Activated T-cell treated with anti-CD3 and anti-CD28 coated beads for 4 hours (primary cell): ENCODE results near the gene ATP2A3.
"Not testable (repeated sequence)": the region's sequence is repeated elsewhere in the genome, so short reads cannot be mapped to it uniquely, and the experiment has no call there.

Experiments used
- DNase-seq: peaks from one replicate; pipeline ENCODE4 v3.0.0-alpha.2; 2020

Gene ATP2A3

DNA sequence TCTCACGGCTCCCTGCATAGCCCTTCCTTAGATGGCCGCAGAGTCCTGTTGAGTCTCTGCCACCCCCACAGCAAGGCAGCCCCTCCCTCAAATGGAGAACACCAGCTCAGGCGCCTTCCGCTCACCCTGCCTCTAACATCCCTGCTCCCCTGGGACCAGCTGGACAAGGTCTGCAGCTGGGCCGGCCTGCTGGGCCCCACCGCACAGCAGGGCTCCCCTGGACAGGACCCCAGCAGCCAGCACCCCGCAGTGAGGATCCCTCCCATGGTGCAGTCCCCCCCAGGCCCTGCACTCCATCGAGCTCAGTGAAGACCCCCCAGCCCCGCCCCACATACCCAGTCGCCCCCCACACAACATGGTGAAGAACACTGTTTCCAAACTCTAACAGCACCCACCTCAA lies 10.2 kb downstream of the ATP2A3 start:
- DNase-seq, result no peak

DNA sequence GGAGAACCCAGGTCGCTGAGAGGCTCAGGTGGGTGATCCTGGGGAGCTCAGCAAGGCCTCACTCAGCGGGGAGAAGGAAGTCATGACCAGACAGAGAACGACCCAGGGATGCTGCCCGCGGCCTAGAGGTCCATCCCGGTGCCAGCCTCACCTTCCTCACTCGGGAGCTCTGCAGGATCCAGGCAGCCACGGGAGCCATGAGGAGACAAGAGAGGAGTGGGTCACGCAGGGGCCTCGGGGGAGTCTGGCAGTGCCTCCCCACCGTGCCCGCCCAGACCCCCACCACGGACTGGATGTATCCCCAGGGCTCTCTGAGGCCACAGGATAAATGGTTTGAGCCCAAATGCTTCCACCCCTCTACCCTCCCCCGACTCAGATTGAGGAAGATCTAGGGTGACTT lies 10.7 kb downstream of the ATP2A3 start:
- DNase-seq, result no peak

DNA sequence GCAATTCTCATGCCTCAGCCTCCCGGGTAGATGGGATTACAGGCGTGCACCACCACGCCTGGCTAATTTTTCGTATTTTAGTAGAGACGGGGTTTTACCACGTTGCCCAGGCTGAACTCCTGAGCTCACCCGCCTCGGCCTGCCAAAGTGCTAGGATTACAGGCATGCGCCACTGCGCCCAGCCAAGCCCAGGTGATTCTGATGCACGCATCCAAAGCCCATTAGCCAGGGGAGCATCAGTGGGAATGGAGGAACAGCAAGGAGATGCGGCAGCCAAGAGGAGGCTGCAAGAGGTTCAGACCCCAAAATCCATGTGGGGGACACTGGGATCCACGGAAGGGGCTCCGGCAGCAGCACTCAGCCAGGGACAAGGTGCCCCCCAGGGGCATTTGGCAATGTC lies 12.1 kb downstream of the ATP2A3 start:
- no peak for DNase-seq

DNA sequence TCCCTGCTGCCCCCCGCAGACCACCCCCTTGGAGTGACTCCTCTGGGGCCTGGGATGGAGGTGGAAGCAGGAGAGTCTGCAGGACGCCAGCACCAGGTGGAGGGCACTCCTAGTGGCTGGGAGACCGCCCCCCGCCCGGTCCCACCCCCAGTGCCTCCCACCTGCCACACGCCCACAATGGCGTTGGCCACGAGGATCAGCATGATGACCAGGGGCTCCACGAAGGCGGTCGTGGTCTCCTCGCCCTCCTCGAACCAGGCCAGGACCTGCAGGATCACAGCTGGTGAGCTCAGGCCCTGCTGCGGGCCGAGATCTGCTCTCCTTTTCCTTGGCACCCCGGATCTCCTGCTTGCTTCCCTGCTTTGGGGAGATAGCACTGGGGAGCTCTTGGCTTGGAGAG lies 12.8 kb downstream of the ATP2A3 start:
- DNase-seq, result no peak

DNA sequence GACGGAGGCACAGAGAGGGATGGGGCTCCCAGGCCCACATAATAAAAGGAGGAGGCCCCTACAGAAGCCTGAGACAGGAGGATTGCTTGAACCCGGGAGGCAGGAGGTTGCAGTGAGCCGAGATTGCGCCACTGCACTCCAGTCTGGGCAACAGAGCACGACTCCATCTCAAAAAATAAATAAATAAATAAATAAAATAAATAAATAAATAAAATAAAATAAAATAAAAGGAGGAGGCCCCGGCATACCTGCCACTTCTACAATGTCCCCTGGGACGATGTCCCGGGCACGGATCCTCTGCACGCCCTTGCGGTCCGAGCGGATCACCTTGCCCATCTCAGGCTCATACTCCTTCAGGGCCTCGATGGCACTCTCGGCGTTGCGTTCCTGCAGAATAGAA lies 13.2 kb downstream of the ATP2A3 start:
- no peak for DNase-seq

DNA sequence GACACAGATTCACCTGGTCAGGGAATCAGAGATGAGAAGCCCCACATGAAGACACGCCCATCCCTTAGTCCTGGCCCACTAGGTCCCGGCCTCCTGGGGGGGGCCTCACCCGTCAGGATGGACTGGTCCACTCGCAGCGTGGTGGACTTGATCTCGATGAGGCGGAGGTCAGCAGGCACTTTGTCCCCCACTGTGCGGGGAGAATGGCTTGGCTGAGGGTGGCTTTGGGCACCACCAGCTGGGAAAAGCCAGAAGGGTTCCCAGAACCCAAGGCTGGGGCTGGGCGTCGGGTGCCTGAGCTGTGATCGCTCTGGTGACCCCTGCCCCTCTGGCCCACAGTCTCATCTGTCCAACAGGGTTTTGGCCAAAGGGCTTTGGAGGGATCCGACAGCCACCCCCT lies 13.7 kb downstream of the ATP2A3 start:
- no peak for DNase-seq

DNA sequence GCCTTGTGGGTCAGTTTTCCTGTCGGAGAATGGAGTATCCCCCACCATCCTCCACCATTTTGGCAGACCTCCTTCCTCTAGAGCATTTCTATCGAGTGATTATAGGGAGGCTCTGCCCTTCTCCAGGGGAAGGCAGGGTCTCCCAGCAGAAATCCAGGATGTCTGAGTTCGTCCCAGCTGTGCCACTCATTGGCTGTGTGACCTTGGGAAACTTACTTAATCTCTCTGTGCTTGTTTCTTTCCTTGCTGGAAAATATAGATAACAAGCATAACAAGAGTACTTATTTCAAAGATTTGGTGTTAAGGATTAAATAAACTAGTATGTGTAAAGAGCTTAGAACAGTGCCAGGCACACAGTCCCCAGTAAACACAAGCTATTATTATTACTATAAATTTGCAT lies 14.8 kb downstream of the ATP2A3 start:
- no peak for DNase-seq

DNA sequence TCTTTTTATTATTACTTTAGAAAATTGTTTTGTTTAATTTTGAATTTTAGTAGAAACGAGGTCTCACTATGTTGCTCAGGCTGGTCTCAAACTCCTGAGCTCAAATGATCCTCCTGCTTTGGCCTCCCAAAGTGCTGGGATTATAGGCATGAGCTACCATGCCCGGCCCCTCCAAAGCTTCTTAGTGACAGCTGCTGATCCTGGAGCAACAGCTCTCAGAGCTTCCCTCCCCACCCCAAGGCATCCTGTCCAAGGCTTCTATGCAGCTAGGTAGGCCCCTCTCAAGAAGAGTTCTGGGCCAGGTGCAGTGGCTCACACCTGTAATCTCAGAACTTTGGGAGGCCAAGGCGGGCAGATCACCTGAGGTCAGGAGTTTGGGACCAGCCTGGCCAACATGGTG lies 15.7 kb downstream of the ATP2A3 start:
- DNase-seq, result not testable (repeated sequence)

DNA sequence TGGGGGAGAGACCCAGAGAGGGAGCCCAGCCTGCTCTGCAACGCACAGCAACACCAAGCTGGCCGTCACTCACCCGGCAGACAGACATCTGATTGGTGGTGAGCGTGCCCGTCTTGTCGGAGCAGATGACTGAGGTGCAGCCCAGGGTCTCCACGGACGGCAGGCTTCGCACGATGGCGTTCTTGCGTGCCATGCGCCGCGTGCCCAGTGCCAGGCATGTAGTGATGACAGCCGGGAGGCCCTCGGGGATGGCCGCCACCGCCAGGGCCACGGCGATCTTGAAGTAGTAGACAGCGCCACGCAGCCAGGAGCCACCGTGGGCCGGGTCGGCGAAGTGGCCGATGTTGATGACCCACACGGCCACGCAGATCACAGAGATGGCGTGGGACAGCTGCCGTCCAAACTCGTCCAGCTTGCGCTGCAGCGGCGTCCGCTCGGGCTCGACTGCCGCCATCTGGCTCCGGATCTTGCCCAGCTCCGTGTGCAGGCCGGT lies 16.9 kb downstream of the ATP2A3 start:
- no peak for DNase-seq

DNA sequence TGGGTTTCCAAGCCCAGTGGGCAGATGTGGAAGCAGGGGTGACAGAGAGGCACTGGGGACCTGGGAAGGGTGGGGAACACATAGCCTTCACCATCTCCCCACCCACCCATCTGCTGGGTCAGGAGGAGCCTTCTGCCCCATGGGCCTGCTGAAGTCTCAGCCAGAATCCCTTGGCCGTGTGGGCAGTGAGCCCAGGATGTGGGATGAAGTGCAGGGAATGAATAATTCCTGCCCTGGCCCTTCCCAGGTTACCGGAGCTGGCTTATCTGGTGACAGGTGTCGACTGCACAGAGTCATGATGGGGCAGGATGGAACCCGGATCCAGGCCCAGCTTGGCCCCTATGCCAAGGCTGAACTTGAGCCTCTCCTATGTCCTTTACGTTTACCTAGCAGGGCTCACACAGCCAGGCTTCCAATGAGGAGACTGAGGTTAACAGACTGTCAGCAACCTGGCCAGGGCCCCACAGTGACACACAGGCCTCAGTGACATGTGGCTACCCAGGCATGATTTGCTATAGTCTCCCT lies 17.5 kb downstream of the ATP2A3 start:
- DNase-seq, result no peak

DNA sequence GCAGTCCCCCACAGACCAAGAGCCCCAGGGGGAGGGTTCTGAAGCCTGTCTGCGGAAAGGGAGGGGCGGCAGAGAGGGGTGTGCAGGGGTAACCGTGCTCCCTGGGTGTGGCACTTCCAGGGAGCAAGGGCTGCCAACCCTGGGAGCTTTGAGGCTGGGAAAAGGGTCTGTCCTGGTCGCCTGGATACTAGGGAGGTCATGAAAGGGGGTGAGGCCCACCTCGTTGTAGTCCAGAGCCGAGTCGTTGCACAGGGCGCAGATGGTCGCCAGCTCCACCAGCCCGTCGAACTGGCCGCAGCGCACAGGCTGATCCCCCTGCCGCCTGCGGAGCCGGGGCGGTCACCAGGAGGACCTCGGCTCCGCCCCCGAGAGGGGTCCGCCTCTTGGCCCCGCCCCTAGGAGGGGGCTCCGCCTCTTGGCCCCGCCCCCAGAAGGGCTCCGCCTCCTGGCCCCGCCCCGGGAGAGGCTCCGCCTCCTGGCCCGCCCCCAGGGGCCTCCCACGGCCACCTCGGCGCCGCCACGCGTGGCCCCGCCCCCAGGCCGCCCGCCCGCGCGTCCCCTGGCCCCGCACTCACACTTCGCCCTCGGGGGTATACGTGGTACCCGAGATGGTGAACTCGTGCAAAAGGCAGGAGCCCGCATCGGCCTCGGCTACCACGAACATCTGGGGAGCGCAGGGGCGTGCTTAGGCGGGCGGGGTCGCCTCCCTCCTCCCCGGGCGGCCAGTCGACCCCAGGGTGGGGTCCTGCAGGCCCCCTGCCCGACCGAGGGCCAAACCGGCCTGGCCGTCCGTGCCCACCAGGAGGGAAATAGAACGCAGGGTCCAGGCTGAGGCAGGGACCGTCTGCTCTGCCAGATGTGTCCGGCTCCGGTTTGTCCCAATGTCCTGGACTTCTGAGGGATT lies 19.5 kb downstream of the ATP2A3 start:
- no peak for DNase-seq

DNA sequence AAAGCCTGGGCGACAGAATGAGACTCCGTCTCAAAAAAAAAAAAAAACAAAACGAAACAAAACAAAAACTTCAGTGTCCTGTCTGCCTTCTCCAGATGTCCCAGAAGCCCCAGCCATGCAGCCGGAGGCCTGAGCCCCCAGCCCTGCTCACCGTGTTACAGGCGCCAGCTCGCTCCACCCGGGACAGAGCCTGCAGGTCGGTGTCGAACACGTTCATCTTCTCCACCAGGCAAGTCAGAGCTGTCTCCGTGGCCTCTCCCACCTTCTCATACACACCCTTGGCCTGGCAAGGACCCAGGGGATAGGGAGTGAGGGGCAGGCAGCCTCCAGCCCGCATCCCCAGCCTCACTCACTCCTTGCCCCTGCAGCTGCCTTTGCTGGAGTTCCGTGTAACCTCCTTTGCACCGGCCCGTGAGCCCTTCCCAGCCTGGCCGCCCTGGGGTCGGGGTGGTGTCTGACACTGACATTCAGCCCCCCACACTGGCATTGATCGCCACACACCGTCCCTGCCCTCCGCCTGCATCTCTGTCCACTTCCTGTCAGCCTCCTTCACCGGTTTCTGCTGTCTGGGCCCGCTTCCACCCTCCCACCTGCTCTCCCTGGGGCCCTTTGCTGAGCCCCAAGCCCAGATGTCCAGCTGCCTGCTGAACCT lies 20.9 kb downstream of the ATP2A3 start:
- no peak for DNase-seq

DNA sequence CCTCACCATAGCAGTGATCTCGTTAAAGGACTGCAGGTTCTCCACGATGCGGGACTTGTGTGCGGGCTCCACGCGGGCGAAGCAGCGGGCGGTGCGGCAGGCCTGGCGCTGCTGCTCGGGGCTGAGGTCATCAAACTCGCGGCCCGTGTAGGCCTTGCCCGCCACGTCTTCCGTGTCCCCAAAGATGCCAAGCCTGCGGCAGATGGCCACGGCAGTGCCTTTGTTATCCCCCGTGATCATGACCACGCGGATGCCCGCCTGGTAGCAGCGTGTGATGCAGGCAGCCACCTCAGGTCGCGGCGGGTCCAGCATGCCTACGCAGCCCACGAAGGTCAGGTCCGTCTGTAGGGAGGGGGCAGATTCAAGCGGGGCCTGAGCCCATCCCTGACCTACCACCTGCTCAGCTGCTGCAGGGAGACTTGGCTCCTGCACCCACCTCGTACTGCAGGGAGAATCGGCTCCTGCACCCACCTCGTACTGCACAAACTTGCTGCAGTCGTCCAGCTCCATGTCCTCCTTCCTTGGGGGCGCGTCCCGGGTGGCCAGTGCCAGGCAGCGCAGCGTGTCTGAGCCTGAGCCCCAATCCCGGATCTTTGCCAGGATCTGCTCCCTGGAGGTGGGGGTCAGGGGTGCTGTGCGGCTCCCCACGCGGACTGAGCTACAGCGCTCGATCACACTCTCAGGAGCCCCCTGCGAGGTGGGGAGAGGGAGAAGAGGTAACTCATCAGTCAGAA lies 23.1 kb downstream of the ATP2A3 start:
- no peak for DNase-seq

DNA sequence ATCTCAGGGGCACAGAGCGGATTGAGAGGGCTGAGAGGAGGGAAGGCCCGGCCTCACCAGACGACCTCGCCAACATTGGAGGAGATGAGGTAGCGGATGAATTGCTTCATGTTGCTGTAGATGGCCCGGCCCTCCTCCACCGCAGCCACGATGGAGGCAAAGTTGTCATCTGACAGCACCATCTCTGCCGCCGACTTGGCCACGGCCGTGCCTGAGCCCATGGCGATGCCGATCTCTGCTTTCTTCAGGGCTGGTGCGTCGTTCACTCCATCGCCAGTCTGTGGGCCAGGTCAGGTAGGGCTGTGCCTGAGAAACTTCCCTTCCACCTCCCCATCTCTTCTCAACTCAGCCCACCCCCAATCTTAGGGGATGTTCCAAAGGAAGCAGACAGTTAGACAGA lies 26.9 kb downstream of the ATP2A3 start:
- DNase-seq, result no peak

DNA sequence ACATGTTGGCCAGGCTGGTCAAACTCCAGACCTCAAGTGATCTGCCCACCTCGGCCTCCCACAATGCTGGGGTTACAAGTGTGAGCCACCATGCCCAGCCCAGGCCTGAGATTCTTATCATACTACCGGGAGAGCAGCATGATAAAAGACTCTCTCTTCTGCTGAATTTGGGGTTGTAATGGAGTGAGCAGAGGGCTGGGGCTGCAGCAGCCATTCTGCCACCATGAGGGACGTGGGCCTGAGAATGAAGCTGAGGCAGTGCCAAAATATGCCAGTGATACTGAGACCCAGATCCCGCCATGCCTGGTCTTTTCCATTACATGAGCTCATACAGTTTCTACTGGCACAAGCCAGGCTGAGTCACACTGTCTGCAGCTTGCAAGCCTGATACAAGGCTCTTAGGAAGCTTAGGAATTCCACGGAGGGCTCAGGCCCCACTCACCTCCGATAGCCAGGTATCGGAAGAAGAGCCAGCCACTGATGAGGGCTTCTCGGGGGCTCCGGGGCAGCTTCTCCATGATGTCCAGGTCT lies 28.3 kb downstream of the ATP2A3 start:
- no peak for DNase-seq

DNA sequence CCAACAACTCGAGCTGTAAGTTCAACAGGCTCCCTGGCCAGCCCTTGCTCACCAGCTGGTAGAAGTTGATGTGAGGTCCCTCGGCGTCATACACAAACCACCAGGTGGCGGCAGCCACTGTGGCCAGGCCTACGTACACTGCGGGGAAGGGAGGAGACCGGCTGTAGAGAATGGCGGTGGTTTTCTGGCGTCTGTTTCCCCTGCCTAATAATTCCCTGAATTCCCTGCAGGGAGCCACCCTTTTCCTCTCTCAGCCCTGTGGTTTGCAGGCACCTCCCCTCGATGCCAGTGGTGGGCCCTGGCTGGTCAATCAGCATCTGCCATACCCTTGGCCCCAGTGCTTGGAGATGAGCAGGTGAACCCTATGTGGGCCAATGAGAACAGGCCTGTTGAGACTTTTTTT lies 29.1 kb downstream of the ATP2A3 start:
- no peak for DNase-seq

DNA sequence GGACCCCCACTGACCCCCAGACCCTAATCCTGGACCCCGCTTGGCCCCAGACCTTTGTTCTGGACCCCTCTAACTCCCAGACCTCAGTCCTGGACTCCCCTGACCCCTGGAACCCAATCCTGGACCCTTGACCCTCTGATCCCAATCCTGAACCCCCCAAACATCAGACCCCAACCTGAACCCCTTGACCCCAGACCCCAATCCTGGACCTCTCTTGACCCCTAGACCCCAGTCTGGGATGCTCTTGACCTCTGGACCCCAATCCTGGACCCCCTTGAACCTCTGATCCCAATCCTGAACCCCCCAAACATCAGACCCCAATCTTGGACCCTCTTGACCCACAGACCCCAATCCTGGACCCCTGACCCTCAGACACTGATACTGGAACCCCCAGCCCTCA lies 34.5 kb downstream of the ATP2A3 start:
- DNase-seq, result no peak

DNA sequence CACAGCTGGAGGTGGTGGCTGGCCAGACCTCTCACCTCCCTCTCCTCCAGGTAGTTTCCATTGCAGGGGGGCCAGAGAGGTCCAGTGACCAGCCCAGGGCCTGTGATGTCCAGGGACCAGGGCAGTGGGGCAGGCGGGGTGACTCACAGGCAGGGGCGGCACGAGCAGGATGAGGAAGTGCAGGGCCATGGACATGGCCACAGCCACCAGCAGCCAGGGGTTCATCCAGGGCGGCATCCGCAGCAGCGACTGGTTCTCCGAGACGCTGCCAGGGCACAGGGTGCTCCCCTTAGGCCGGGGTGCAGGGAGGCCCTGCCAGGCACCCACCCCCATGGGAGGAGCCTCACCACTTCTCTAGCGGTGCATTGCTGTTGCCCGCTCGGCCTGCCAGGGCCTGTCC lies 35.1 kb downstream of the ATP2A3 start:
- no peak for DNase-seq

DNA sequence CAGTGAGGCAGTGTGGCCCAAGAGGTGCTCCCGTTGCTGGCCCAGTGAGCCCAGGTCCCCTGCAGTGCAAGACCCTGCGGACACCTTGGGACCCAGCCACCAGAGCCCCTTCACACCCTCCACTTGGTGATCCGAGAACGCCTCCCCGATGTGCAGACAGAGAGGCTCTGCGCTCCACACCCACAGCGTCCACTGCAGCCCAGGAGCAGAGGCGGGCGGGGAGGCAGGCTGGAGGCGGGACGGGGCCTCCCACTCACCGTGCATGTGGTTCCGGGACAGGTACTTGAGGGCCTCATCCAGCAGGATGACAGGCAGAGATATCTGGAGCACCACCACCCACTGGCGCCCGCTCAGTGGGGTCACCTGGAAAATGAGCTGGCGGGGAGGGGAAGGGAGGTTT lies 35.8 kb downstream of the ATP2A3 start:
- DNase-seq, result no peak

DNA sequence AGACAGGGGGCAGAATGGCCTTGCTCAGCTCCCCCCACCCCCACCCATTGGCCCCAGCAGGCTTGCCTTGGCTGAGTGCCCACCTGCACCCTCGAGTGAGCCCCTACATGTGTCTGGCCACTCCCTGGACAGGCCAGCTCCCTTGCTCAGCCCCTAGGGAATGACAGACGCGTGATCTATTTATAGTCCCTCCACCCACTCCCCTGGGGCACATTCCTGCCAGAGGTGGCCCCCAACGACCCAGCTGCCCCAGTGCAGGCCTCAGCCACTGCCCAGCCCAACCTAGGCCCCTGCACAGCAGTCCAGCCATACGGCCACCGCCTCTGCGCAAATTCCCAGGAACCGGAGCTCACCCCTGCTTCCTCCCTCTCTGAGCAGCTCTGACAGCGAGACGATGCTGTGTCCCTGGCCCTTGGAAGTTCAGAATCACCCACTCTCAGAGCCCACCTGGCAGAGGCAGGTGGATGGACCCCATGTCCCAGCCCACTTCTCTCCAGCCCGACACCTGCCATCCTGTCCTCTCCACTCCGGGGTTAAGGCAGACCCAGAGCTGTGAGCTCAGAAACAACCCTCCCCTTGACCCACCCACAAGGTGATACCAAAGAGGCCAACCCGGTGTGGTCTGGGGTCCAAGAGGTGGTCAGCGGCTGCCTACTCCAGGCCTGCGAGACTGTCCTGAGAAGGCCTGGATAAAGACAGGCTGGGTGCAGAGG lies 36.5 kb downstream of the ATP2A3 start:
- no peak for DNase-seq

DNA sequence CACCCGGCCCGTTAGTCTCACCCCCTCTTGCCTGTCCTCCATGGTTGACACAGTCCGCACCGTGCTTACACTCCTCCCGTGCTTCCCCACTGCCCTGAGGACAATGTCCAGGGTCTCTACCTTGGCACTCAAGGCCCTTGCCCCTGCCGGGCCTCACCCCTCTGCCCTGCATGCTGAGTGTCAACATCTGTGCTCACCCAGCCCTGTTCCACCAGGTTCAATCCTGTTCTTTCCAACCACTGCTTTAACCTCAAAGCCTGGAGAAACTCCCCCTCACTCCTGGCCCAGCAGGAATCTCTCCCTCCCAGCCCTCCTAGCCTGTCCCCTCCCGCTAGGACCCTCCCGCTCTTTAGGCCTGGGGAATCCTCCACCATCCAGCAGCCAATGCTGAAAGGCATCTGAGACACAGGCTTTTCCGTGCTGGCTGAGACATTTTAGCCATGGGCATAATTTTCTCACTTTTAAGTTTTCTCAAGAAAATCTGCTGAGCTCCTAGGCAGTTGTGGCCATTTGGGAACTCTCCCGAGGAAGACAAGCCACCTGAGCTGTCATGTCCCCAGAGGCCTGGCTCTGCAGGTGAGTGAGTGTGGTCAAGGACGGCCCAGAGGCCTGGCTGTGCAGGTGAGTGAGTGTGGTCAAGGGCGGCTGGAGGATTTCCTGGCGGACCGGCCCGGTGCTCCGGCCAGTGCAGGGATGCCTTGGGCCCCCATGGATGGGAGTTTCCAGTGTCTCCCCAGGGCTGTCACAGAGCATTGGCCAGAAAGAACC lies 37.2 kb downstream of the ATP2A3 start:
- DNase-seq, result no peak
